Hematopoietic multipotent progenitor cell (in vitro differentiated cells): ENCODE data around the gene SMIM32. TPM values are rescaled to one million over a fixed set of nuclear protein-coding genes. Genes with fewer than 3 reads are reported as not detected.
A peak's percentile ranks its signal among the peaks of the same experiment; 100 is the strongest.

Source experiments
- DNase-seq, 3 donors: peaks; one replicate each; pipeline ENCODE4 v3.0.0-alpha.2; 2011 to 2015; ENCODE audit warnings: low read depth in 2 of 3, low spot score in 2 of 3
- total RNA-seq: library from RNA; depleted of rRNA; stranded (reverse); fragments of >200 nt; gene quantifications from one replicate; pipeline ENCODE4 v1.2.3, GENCODE V29; 2012

The SMIM32 gene
- not detected for total RNA-seq

DNA sequence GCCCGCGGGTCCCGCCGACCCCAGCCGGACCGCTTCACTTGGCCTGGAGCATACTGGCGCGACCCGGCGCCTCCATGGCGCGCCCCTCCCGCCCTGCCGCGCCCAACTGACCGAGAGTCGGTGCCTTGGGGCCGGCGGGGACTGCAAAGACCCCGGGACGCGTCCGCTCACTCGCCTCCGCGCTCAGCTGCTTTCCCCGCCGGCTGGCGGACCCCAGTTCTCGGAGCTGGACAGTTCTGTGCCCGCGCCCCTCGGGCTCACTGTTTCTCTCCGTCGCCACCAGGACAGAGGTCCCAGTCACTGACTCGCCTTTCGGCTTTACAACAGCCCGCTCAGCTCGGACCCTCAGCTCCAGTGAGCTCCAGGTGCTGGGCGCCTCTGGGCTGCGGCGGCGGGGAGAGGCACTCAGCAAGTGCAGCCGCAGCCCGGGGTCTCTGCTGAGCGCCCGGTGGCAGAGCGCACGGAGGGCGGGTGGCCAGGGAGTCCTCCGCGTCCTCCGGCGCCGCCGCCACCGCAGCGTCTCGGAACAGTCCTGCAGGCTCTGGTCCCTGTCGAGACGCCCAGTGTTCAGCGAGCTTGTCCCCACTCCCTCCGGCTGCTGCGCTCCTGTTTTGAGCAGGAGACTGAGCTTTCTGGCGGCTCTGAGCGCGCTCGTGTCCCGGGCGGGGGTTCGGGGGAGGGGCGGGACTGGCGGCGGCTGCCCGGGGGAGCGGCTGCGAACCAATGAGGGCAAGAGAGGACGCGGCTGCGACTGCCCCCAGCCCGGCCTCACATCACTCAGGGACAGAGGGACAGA, at the start of gene SMIM32:
SMIM32 (minus strand) TSS at position 637 of the 796 bp plus-strand sequence. CDS start 638 bp downstream, outside the sequence.
- DNase-seq: peak in 2 of 3 donors; percentile 14 to 34

DNA sequence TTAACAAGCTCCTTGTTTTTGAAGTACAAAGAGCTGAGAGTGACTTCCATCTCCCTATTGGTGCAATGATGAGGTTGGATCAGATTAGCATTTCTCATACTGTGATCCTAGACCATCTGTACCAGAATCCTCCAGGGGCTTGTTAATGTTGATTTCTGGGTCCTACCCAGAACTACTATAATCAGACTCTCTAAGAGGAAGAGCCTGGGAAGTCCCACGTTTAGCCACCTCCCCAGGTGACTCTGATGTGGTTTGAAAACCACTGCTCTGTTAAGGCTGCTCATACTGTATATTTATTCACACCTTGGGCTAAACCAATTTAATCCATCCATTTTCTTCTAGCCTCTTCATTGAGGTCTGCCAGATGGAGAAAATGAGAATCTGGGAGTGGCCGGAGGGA, 49.6 kb upstream of the SMIM32 start:
- DNase-seq: no peak

DNA sequence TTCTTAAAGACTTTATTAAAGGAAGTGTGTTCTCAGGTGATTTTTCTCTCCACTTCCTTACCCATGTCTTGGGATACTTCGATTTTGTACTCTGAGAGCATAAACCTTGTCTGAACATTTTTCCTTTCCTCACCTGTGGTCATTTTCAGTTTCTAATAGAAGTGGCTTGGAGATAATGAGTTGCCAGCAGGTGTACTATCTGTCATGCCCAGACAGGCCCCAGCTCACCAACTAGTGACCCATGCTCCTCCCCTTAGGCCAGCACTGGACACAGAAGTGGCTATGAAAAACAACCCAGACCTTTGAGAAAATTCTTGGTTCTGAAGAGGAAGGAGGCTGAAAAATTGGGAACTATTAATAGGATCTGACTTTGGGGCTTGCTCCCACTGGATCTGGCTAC, 49.2 kb upstream of the SMIM32 start:
- DNase-seq: no peak

DNA sequence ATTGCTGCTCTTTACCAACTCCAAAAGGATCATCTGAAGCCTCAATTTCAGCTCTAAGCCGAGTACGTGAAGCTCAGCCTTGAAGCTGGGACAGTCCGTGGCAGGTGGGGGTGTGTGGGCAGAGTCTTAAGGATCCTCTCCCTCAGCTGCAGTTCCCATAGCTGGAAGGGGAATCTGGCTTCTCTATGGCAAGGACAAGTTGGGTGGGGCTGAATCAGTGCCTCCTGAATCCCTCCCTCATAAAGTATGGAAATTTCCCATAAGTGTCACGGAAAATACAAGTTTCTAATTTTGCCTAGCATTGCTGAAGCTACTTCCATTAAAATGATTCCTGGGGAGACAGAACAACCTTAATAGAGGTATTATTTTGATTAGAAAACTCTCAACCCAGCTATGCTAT, 47.9 kb upstream of the SMIM32 start:
- DNase-seq: no peak

DNA sequence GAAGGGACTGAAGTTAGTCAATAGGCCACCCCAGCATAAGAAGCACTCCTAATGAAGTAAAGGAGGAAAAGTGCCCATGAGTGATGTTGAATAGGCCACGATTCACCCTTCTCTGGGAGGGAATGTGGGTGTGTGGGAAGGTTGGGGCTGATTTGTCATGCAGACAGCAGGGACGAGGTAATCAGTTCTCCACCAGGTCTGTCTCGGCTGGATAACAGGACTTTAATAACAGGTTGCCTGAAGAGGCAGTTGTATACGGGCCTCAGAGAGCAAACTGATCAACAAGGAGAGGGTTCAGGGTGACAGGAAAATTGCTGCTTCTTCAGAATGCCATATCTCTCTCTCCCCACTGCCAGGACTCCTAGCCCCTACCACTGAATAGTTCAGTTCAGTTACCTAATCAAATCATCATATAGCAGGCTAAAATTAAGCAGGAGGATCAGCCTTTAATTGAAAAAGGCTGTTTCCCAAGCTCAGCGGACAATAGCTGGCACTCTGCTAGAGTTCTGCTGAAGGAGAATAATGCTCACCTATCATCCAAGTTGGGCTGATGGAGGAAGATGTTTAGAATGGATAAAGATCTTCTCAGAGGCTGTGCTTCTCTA, 43.6 kb upstream of the SMIM32 start:
- no peak for DNase-seq

DNA sequence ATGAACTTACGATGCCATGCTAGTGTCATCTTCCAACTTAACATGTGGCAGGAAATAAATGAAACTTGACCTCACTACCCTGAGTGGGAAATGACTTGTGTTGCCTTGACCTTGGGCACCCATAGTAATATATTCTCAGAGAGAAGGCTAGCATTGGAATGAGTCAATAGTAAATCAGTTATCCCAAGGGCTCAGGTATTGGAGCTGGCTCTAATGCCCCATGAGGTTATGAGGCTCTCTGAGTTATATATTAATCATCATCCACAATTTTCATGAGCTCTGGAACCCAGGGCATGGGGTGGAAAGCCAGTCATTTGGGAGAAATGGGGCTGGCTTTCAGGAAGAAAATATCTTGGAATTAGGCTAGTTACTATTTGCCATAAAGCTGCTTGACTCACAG, 42.4 kb upstream of the SMIM32 start:
- DNase-seq: no peak

DNA sequence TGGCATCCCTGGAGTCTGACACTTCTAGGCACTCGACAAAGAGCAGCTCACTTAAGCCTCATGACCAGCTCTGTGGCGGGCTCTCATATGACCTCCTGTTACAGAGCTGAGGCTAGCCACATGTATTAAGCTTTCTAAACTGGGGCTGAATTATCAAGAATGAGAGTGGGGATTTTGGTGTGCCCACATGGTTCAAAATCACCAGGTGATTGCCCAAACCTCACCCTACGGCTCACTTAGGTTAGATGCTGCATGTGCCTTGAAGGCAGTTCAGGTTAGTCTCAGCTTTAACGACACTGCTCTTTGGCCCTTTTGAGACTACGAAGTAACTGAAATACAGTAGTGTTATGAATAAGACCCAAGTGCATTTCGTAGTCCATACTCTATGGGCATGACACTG, 39.4 kb upstream of the SMIM32 start:
- no peak for DNase-seq

DNA sequence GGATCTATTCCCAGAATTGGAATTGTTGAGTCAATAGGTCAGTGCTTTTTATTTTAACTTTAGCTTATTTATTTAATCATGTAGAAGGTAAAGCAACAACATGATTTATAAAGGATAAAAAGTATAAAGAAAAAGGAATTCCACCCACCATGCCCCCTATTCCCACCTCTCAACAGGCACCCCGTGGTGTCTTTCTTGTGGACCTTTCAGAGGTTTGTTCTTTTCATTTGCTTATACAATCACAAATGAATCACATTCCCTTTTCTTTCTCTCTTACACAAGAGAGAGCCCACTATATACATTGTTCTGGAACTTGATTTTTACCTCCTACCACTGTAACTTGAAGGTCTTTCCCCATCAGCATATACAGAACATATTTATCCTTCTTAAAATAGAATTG, 37.2 kb upstream of the SMIM32 start:
- DNase-seq: no peak

DNA sequence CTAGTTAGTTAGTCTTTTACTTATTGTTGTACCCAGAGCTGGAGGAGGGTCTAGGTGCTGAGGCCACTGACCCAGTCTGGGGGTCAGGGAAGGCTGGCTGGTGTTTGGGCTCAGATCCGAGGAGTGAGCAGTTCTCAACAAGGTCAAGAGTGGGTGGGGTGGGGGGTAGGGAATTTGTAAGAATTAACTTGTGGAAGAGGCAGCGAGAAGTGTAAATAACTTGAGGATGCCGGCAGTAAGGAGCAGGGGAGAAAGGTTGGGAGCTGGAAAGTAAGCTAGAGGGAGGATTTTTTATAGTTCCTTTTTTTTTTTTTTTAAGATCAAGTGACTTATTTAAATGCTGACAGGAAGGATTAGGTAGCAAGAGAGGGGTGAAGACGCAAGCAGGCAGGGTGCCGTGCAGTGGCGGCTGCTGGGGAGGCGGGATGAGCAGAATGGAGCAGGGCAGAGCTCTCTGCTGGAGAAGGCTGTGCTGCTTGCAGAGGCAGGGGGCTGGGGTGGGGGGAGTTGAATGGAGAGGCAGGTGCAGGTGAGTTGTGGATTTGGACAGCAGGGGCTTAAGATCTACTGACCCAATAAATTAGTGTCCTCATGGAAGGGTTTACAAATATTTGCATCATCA, 35.3 kb upstream of the SMIM32 start:
- no peak for DNase-seq

DNA sequence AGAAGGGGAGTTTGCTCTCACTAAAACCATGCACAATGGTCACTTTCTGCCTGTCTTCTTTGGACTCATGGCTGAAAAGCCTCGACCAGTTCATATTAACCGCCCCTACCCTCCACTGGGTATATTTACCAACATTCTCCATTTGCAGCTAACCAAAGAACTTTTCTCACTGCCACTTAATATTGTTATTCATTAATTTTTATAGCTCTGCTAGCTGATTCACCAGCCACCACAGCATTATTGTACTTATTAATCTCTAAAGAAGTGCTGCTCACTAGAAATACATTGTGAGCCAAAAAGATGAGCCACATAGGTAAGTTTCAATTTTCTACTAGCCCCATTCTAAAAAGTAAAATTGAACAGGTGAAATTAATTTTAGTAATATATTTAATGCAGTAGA, 33.4 kb upstream of the SMIM32 start:
- DNase-seq: no peak

DNA sequence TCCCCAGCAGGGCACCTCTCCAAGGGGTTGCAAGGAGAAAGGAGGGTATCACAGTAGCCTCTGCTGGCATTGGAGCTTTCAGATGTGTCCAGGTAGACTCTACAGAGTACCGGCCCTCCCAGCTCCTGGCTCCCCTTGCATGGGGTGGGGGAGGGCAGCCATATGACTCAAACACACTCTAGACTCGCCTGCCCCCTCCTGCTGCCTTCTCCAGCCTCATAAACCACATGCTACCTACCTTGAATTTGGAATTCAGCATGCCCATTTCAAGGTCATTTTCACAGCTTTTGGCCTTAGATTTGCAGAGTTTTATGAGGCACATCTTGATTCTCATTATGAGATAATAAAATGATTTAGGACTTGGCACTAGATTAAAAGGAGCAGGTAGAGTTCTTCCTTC, 32.8 kb upstream of the SMIM32 start:
- DNase-seq: no peak

DNA sequence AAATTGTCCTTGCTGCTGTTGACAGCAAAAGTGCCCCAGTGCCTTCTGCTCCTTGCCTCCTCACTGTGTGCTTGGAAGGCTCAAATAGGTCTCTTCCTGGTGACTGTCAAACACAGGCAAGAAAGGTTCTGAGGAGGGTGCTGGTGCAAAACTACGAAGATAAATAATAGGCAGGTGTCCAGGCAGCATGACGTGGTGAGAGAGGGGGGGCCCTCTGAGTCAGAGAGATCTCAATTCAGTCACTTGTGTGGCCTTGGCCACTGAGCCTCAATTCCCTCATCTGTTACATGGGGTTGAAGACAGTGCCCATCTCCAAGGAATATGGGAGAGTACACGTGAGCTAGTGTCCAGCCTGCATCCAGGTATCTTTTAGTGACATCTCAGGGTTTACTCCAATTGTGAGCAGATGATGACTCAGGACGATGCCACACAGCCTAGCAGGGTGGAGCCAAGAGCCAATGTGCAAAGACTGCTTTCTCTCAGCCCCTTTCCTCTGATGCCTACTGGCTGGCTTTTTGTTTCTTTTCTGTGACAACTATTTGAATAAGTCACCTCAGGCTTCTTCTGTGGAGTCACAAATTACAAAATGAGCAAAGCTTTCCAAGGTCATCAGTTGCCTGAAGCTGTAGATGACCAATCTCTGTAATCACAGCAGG, 29.7 kb upstream of the SMIM32 start:
- no peak for DNase-seq

DNA sequence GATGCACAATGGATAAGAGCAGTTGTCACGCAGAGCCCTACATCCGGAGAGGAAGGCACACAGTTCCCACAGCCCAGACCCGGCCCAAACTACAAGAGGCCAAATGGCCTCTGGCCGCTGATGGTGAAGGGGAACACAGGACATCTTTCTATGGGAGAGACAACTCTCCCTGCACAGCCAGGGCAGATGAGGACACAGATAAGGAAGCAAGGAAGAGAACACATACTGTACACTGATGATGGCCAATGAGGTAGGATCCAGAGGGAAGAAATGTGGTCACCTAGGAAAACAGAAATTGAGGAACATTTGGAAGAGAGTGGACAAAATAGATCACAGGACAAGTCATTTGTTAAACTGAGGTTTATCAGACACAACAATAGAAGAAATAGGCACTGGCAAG, 28.4 kb upstream of the SMIM32 start:
- DNase-seq: no peak

DNA sequence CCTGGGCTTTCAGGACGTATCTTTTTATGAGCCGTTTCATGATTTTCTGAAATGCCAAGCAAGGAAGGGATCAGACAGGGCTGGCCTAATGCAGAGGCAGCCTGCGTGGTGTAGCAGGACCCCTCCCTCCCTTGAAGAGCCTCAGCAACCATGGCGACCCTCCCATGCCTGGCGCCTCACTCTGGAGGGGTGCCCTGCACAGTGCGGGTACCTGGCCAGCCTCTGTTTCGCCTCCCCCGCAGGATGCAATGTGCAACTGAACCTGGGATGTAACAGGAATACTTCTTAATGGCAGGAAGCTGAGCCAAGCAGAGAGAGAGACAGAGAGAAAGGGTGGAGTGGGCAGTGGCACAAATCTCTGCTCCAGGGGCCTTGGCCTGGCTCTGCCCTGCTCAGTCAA, 23.3 kb upstream of the SMIM32 start:
- no peak for DNase-seq

DNA sequence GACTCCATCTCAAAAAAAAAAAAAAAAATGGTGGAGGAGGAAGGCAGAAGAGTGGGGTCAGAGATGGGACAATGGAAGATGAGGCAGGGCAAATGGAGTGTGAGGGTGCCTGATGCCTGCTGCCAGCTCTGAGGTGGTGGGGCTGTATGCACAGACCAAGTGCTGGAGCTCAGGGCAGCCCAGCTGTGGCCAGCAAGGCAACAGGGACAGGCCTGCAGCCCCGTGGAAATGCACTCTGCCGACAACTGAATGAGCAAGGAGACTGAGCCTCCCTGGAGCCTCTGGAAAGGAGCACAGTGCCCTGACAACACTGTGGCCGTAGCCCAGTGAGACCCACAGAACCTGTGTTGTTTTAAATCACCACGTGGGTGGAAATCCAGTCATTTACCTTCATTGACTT, 22.9 kb upstream of the SMIM32 start:
- DNase-seq: no peak

DNA sequence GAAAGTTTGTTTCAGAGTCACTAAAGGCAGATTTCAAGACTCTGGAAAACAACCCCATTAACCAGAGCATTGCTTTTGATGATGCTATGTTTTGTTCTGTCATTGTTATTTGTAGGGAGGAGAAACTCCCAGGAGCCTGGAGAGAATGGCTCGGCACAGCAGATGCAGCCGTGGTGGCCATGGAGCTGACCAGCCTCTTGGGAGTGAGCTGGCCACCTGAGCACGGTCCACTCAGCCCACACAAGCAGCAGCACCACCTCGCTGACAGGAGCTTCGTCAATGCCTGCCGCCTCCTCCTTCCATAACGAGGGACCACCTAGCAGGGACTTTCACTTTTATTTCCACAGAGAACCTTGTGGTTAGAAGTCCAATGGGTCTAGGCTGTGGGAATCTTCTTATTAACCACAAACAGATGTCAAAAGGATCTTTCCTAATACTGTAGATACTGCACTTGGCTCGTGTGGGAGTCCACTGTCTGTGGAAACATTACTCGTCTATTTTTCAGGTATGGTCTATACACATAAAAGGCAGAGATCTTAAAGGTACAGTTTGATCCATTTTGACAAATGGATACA, 21.0 kb upstream of the SMIM32 start:
- no peak for DNase-seq

DNA sequence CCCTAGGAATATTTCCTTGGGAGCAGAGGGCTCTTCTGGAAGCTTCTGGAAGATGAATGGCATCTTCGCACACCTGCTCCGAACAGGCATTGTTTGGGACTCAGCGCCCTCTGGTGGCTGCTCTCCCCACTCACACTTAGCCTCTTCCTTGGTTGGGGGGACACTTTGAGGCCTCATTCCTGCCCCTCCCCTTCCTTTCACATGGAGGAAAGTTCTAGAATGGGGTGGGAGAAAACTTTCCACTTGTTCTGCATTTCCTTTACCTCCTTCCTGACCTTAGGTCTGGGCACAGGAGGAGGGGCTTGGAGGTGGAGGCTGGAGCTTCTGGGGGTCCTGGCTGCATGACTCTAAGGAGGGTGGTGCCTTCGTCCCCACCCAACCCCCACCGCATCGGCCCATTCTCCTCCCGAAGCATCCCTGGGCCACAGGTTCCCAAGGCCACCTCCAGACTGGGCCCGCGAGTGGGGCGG, 19.3 kb upstream of the SMIM32 start:
- DNase-seq: peak; percentile 2 to 55 (median 26)

DNA sequence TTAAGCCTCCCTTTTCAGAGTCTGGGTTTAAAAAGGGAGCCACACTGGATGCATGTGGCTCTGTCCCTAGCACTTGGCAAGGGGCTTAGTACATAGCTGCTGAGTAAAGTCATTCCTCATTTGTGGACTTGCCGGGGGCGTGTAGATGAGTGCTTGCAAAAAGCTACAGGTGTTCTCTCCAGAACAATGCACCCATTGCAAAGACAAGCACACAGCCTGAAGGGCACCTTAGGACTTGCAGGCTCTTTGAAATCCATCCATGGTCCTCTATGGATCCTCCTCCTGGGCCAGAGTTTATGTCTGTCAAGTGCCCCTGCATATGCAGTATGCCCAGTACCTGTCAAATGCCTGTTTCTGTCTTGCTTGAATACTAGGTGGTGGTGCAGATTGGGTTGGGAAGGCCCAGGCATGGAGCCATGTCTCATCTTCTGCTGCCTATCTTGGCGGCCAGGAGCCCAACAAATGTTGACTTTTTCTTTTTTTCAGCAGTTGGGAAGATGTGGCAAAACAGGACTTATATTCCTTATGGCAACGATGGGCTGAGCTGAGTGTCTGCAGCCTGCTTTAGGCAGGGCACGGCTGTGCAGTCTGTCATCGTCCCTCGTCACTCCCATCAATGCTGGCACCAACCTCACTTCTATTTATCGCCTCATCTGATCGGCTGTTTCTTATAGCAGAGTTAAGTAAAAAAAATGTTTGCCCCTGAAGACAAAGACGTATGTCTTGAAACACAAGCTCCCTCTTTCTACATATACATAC, 18.5 kb upstream of the SMIM32 start:
- no peak for DNase-seq

DNA sequence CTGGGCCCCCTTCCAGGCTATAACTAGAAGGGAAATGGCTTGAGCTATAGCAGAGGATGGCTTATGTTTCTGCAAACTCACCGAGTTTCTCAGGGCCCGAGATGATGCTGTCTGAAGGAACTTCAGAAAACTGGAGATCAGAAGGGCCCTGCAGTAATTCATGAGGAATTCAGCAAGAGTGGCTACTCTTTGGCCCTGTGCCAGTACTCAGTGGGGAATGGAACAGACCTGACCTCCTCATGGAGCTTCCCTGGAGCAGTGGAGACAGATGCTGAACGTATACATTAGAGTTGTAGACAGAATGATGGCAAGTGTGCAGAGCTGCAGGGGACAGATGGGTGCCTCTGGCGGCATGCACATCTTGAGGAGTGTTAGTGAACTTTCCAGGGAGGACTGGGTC, 17.3 kb upstream of the SMIM32 start:
- DNase-seq: no peak

DNA sequence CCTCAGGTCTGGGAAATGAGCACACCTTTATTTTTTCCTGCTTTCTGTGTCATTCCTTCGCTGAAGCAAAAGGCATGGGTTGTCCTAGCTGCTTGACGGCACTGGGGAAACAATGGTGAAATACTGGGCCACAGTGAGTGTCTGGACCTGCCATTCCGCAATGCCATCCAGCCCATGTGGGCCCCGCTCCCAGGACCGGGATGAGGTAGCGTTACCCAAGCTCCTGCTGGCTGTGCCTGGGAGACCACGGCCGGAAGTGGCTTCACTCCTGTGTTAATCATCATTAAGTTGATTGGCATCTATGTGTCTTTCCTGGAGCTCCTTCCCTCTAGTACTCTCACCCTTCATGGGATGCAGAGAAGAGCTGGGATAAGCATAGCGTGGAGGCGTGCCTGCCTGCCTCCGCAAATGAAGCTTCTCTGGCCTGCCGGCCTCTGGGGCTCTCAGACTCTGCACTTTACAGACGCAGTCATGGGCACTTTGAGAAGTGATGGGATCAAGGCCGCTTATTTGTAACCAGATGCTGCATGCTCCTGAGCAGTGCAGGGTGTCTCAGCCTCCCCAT, 16.5 kb upstream of the SMIM32 start:
- no peak for DNase-seq
